K562 (cell line): Measurements from ENCODE around the gene SLC25A10. TPM values are rescaled to one million over a fixed set of nuclear protein-coding genes. Genes with fewer than 3 reads are reported as not detected.

Experiments
- ARNT ChIP-seq, 2 experiments: fragments of 450-650 bp; IDR thresholded peaks; 2 replicates each; pipeline ENCODE4 v1.6.1; 2016; ENCODE audit warnings: mild to moderate bottlenecking in 1 of 2
- ATF7 ChIP-seq: fragments of 450-650 bp; IDR thresholded peaks from 2 replicates; pipeline ENCODE4 v1.7.1; 2014; ENCODE audit warnings: mild to moderate bottlenecking, moderate library complexity
- CEBPB ChIP-seq: fragments of 450-650 bp; IDR thresholded peaks from 2 replicates; pipeline ENCODE4 v1.6.1; 2016; ENCODE audit warnings: missing genetic modification characterization, missing compliant biosample characterization
- FIP1L1 ChIP-seq: fragments of 200-400 bp; formaldehyde crosslinking; IDR thresholded peaks from 2 replicates; pipeline ENCODE4 v1.6.1; 2018; ENCODE audit warnings: mild to moderate bottlenecking, low read depth, low read length; ENCODE audit not compliant: poor library complexity, severe bottlenecking
- HDAC2 ChIP-seq: fragments of 450-650 bp; IDR thresholded peaks from 2 replicates; pipeline ENCODE4 v1.6.1; 2016; ENCODE audit warnings: mild to moderate bottlenecking
- MECOM ChIP-seq: fragments of 250-450 bp; sonication (Bioruptor Pico); IDR thresholded peaks from 2 replicates; pipeline ENCODE4 v1.8.0; 2022; ENCODE audit warnings: inconsistent platforms
- NCOA2 ChIP-seq, 2 experiments: fragments of 450-650 bp; IDR thresholded peaks; 2 replicates each; pipeline ENCODE4 v1.6.1; 2018; ENCODE audit warnings: mild to moderate bottlenecking in 2 of 2, moderate library complexity in 1 of 2; ENCODE audit not compliant: partially characterized antibody in 2 of 2
- POLR2B ChIP-seq: fragments of 450-650 bp; IDR thresholded peaks from 2 replicates; pipeline ENCODE4 v1.6.1; 2018; ENCODE audit warnings: low read depth; ENCODE audit not compliant: partially characterized antibody
- TEAD4 ChIP-seq, 2 experiments: sonication (generic) in 1 of 2; formaldehyde crosslinking in 1 of 2; IDR thresholded peaks; 2 replicates each; pipeline versions ENCODE4 v1.6.1 to v1.8.0; 2012 to 2022; ENCODE audit warnings: borderline replicate concordance in 1 of 2, inconsistent platforms in 1 of 2, low read length in 1 of 2, mild to moderate bottlenecking in 1 of 2, missing genetic modification reagents in 1 of 2
- ZNF12 ChIP-seq: sonication (generic); formaldehyde crosslinking; IDR thresholded peaks from 2 replicates; pipeline ENCODE4 v1.4.0; 2020; ENCODE audit warnings: mild to moderate bottlenecking, missing genetic modification reagents
- ZNF316 ChIP-seq: fragments of 450-650 bp; IDR thresholded peaks from 2 replicates; pipeline ENCODE4 v1.6.1; 2016
- ZNF695 ChIP-seq: fragments of 450-650 bp; formaldehyde crosslinking; IDR thresholded peaks from 2 replicates; pipeline ENCODE4 v1.4.0; 2020; ENCODE audit warnings: mild to moderate bottlenecking, moderate library complexity
- polyA plus RNA-seq, 8 experiments: library from polyadenylated mRNA; depleted of rRNA in 4 of 8; stranded (reverse) in 5 of 8; unstranded in 3 of 8; fragments of >200 nt; fragmentation: Nextera tagmentation in 2 of 8; fragmentation: Illumina TruSeq in 1 of 8; extraction: Ambion mirVana in 2 of 8; extraction: Trizol in 1 of 8; gene quantifications; 2 replicates each; pipeline versions ENCODE4 v1.2.1 to v1.2.3, GENCODE V29; 2011 to 2014; ENCODE audit warnings: inconsistent platforms in 1 of 8, missing spikeins in 1 of 8
- total RNA-seq, 7 experiments: library from RNA; depleted of rRNA in 6 of 7; stranded (reverse); fragments of >200 nt in 6 of 7; fragmentation: Illumina TruSeq in 2 of 7; extraction: Trizol in 2 of 7; gene quantifications; 2 replicates each; pipeline versions ENCODE4 v1.2.1 to v1.2.3, GENCODE V29; 2011 to 2021; ENCODE audit warnings: low replicate concordance in 1 of 7
- TF ChIP-seq, protein P1 (sequence below): fragments of 250-450 bp; sonication (Bioruptor Pico); IDR thresholded peaks from 2 replicates; pipeline ENCODE4 v1.5.0; 2021
- TF ChIP-seq, protein P2 (sequence below), 2 experiments: fragments of 250-450 bp in 1 of 2; fragments of 450-650 bp in 1 of 2; sonication (Bioruptor Pico) in 1 of 2; IDR thresholded peaks; 2 replicates each; pipeline versions ENCODE4 v1.6.1 to v1.8.0; 2016 to 2021; ENCODE audit warnings: mild to moderate bottlenecking in 2 of 2, moderate library complexity in 2 of 2, missing compliant biosample characterization in 1 of 2, missing genetic modification characterization in 1 of 2
- TF ChIP-seq, protein P3 (sequence below): fragments of 250-450 bp; sonication (Bioruptor Pico); IDR thresholded peaks from 2 replicates; pipeline ENCODE4 v1.8.0; 2022; ENCODE audit warnings: moderate library complexity, mild to moderate bottlenecking, inconsistent platforms
- TF ChIP-seq, protein P4 (sequence below), 2 experiments: fragments of 450-650 bp; formaldehyde crosslinking in 1 of 2; IDR thresholded peaks; 2 replicates each; pipeline versions ENCODE4 v1.4.0 to v1.6.1; 2014 to 2020; ENCODE audit warnings: mild to moderate bottlenecking in 2 of 2, borderline replicate concordance in 1 of 2, low read depth in 1 of 2

Gene SLC25A10
- total and polyA plus RNA-seq, 9 of the 15 experiments (the other 6 are each of a cell fraction or from before 2014, with no cell fraction given) = 0.10 to 85.6 (median 34.3) TPM

DNA sequence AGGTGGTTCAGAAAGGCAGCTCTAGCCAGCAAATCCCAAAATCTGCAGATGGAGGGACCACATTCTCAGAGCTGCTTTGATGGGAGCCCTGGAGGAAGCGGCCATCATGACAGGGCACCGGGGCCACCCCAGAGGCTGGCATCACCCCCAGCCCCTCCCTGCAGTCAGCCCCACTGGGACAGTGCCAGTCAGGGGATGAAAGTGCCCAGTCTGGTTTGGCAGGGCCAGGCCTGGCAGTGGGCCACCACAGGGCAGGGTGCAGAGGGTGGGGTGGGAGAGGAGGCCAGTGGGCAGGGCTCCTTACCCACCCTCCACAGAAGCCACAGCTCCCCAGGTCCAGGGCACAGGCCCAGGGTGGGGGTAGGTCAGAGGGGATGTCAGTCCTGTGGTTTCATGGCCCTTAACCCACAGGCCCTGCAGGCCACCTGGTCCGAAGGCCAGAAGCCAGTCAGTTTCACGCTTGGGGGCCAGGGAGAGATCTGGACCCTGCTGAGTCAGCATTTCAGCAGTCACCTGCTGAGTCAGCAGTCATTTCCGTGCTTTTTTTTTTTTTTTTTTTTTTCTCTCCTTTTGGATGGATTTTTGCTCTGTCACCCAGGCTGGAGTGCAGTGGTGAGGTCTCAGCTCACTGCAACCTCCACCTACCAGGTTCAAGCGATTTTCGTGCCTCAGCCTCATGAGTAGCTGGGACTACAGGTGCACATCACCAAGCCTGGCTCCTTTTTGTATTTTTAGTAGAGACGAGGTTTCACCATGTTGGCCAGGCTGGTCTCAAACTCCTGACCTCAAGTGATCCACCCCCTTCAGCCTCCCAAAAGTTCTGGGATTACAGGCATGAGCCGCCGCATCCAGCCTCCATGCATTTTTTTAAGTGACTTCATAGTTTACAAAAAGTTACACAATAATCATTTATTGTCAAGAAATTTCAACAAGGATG lies 10.4 kb downstream of the SLC25A10 start (continued):
- peak; percentile 57; the same call in 1 of the 2 replicates for TF ChIP-seq CEBPB (tag)
- TF ChIP-seq HDAC2 = 0 out of 2 replicates have a peak, but pooled peaks have one; percentile 57
- peak; percentile 43 for TF ChIP-seq POLR2B
- TF ChIP-seq TEAD4 (IDR thresholded peaks at IDR 0.05; ENCODE audit: low read length) = 0 out of 2 replicates have a peak, but pooled peaks have one; percentile 9
- TF ChIP-seq TEAD4 (CRISPR knock-in tag; IDR thresholded peaks at IDR 0.05; ENCODE audit: borderline replicate concordance) = no peak
- no peak for TF ChIP-seq ZNF695
- no peak for TF ChIP-seq MECOM (CRISPR knock-in tag)
- TF ChIP-seq, protein P1, sequence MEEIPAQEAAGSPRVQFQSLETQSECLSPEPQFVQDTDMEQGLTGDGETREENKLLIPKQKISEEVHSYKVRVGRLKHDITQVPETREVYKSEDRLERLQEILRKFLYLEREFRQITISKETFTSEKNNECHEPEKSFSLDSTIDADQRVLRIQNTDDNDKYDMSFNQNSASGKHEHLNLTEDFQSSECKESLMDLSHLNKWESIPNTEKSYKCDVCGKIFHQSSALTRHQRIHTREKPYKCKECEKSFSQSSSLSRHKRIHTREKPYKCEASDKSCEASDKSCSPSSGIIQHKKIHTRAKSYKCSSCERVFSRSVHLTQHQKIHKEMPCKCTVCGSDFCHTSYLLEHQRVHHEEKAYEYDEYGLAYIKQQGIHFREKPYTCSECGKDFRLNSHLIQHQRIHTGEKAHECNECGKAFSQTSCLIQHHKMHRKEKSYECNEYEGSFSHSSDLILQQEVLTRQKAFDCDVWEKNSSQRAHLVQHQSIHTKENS = no peak
- TF ChIP-seq, protein P2, sequence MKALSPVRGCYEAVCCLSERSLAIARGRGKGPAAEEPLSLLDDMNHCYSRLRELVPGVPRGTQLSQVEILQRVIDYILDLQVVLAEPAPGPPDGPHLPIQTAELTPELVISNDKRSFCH (CRISPR knock-in tag; IDR thresholded peaks at IDR 0.05) = no peak
- TF ChIP-seq, protein P2 (tag; IDR thresholded peaks at IDR 0.05) = no peak
- peak; percentile 100 for TF ChIP-seq ZNF316
- no peak for TF ChIP-seq ZNF12
- no peak for TF ChIP-seq NCOA2 (IDR thresholded peaks at IDR 0.05; ENCODE audit: partially characterized antibody in 2 of 2)
- TF ChIP-seq FIP1L1 = no peak
- TF ChIP-seq, protein P3, sequence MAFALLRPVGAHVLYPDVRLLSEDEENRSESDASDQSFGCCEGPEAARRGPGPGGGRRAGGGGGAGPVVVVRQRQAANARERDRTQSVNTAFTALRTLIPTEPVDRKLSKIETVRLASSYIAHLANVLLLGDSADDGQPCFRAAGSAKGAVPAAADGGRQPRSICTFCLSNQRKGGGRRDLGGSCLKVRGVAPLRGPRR (CRISPR knock-in tag) = no peak
- peak in 1 of 2 experiments; percentile 61; a peak in 1 of 4 replicates for TF ChIP-seq ARNT (IDR thresholded peaks at IDR 0.05)
- TF ChIP-seq, protein P4, sequence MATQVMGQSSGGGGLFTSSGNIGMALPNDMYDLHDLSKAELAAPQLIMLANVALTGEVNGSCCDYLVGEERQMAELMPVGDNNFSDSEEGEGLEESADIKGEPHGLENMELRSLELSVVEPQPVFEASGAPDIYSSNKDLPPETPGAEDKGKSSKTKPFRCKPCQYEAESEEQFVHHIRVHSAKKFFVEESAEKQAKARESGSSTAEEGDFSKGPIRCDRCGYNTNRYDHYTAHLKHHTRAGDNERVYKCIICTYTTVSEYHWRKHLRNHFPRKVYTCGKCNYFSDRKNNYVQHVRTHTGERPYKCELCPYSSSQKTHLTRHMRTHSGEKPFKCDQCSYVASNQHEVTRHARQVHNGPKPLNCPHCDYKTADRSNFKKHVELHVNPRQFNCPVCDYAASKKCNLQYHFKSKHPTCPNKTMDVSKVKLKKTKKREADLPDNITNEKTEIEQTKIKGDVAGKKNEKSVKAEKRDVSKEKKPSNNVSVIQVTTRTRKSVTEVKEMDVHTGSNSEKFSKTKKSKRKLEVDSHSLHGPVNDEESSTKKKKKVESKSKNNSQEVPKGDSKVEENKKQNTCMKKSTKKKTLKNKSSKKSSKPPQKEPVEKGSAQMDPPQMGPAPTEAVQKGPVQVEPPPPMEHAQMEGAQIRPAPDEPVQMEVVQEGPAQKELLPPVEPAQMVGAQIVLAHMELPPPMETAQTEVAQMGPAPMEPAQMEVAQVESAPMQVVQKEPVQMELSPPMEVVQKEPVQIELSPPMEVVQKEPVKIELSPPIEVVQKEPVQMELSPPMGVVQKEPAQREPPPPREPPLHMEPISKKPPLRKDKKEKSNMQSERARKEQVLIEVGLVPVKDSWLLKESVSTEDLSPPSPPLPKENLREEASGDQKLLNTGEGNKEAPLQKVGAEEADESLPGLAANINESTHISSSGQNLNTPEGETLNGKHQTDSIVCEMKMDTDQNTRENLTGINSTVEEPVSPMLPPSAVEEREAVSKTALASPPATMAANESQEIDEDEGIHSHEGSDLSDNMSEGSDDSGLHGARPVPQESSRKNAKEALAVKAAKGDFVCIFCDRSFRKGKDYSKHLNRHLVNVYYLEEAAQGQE (IDR thresholded peaks at IDR 0.05; ENCODE audit: borderline replicate concordance) = no peak
- TF ChIP-seq, protein P4 (CRISPR knock-in tag; IDR thresholded peaks at IDR 0.05; ENCODE audit: low read depth) = no peak
- peak; percentile 37; the same call in 1 of the 2 replicates for TF ChIP-seq ATF7
